HG02571 (cell line): ENCODE measurements around the gene UBA6.
"Not testable (repeated sequence)": the region's sequence is repeated elsewhere in the genome, so short reads cannot be mapped to it uniquely, and the experiment has no call there.

Experiments used
- ATAC-seq: cut with Tn5 transposase; IDR thresholded peaks from one replicate; pipeline ENCODE4 v1.9.1; 2021; ENCODE audit warnings: mild to moderate bottlenecking, moderate library complexity; ENCODE audit not compliant: unreplicated experiment

The UBA6 gene

GRCh38 chr4:67674098-67674497 is 26.9 kb downstream of the UBA6 start:
- ATAC-seq: no peak

- ATAC-seq: no peak
Observed at GRCh38 chr4:67668315-67668714, 32.6 kb downstream of the UBA6 start.

- no peak for ATAC-seq
Observed at GRCh38 chr4:67660418-67660817, 40.5 kb downstream of the UBA6 start.

DNA sequence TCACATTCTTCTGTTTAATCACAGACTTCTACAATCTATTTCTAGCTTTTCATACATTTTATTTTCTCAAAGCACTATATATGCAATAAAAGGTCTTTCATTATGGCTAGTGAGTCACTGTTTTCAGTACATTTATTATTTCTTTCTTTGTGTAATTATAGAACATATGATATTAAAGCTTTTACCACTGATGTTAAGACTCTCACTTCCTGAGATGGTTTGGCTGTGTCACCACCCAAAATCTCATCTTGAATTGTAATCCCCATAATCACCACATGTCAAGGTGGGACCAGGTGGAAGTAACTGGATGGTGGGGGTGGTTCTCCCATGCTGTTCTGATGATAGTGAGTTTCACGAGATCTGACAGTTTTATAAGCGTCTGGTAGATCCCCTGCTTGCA is 41.9 kb downstream of the UBA6 start:
- no peak for ATAC-seq

- ATAC-seq: no peak
Observed at GRCh38 chr4:67658302-67658701, 42.7 kb downstream of the UBA6 start.

DNA sequence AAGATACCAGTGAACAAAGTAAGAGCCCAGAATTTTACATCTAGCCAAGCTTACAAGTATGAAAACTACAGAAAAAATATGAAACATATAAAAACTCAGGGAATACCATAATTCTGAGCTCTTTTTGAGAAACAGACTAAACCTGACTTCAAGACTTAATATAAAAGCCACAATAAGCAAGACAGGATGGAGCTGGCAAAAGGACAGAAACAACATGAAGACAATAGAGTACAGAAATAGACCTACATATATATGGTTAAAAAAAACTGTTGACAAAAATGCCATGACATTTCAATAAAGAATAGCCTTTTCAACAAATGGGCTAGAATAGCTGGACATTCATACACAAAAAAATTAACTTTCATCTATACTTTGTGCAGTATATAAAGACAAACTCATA is 49.4 kb downstream of the UBA6 start:
- ATAC-seq: no peak

GRCh38 chr4:67638136-67638535 is 62.8 kb downstream of the UBA6 start:
- ATAC-seq: no peak

GRCh38 chr4:67636978-67637377 is 64.0 kb downstream of the UBA6 start:
- ATAC-seq: not testable (repeated sequence)

- ATAC-seq: no peak
Observed at GRCh38 chr4:67635331-67635730, 65.6 kb downstream of the UBA6 start.

- ATAC-seq: no peak
Observed at GRCh38 chr4:67634741-67635140, 66.2 kb downstream of the UBA6 start.

GRCh38 chr4:67632492-67632891 is 68.5 kb downstream of the UBA6 start:
- no peak for ATAC-seq

GRCh38 chr4:67624939-67625338 is 76.0 kb downstream of the UBA6 start:
- no peak for ATAC-seq

DNA sequence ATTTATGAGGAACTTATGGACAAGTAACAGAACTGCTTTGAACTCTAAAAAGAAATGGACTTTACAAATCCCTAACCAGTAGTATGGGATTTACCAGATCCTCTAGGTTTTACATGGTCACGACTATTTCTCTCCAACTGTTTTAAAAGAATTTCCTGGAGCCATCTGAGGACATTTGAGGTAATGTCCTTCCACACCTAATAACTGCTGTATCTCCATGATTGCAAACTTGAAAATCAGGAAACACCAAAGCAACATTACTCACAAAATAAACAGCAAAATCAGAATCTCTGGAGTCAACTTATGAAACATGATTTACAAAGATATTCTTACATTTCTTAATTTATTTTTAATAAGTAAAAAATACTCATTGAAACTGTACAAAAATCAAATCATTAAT is 84.5 kb downstream of the UBA6 start:
- ATAC-seq: no peak

DNA sequence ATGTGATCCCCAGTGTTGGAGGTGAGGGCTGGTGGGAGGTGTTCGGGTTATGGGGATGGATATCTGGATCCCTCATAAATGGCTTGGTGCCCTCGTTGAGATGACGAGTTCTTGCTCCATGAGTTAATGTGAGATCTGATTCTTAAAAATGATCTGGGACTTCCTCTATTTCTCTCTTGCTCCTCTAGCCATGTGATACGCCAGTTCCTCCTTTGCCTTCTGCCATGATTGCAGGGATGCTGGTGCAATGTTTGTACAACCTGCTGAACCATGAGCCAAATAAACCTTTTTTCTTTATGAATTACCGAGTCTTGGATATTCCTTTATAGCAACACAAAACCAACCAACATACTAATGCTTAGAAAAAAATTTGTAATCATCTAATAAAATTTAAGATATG is 85.8 kb downstream of the UBA6 start:
- ATAC-seq: no peak

- ATAC-seq: no peak
Observed at GRCh38 chr4:67614186-67614585, 86.8 kb downstream of the UBA6 start.

- no peak for ATAC-seq
Observed at GRCh38 chr4:67608027-67608426, 92.9 kb downstream of the UBA6 start.

DNA sequence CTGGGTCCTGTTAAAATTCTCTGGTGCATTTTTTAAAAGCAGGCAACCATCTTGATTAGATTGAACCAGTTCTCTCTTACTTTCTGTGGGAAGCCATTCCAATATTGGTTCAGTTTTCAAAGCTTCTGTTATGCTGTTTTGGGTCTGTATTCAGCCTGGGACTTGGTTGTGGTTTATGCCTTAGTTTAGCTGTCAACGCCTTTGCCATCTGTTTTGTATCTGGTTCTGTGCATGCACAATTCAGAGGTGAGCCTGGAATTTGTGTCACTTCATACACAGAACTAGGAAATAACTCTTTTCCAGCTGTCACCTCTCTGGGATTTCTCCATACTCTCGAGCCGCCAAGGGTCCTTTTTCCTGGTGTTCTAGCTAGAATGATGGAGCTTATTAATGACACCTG is 96.2 kb downstream of the UBA6 start:
- no peak for ATAC-seq

DNA sequence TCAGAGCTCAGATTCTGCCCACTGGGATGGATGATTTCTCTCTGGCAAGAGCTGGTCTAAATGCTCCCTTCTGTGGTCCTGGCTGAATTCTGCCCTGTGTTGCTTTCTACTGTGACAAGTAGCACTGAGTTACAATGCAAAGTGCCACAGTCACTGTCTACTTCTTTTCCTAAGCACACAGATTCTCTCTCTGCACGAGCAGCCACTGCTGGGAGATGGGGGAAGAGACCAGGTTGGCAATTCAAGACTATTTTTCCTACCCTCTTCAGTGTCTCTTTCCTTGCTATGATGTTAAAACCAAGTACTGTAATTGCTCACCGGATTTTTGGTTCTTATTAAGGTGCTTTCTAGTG is 97.0 kb downstream of the UBA6 start:
- ATAC-seq: no peak

- ATAC-seq: no peak
Observed at GRCh38 chr4:67603310-67604028, 97.5 kb downstream of the UBA6 start.

DNA sequence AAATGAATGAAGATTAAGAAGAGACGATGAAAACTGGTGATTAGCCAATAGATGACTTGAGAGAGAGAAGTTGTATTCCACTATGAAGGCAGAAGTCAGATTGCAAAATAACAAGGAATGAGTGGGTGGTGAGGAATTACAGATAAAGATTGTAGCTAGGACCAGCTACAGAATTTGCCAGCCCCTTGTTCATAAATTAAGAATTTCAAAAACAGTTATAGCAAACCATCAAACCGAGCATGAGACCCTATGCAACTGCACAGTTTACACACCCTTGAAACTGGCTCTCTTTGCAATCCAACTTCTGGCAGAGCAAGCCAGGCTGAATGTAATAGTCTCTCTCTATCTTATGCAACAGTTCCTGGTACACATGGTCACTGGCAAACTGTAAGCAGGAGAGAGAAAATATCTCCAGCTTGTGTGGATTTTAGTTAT is 107.2 kb downstream of the UBA6 start:
- ATAC-seq: no peak

DNA sequence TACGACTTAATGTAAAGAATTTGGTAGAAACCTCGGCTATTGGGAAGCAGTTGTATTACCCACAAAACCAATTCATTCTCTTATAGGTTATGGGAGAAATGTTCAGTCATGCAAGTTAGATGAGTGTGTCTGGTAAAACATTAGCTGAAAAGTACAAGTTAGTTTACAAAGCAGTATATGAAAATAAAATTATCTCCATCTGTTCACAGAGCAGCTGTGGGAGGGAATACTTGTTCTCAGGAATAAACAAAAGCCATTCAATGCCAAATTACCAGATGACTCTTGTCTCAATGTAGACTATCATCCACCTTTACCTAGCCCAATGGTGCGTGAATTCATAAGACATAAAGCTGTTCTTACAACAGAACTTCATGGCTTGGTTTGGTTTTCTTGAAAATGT is 113.8 kb downstream of the UBA6 start:
- ATAC-seq: no peak

- no peak for ATAC-seq
Observed at GRCh38 chr4:67584496-67584895, 116.5 kb downstream of the UBA6 start.

DNA sequence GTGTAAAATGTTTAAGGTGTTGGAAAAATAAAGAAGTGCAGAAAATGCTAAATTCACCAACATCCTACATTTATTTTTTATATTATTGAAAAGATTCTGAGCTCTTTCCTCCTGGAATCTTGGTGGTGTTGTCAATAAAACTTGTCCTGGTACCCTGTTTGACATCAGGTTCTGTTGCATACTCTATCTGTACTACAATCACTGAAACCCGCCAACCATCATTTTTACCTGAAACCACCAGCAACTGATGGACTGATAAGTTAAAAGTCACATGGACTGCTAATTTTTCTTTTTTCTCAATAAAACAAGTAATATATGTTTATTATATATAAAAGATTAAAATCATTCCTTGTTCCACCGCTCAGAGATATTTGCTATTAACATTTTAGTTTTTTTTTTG is 119.0 kb downstream of the UBA6 start:
- ATAC-seq: no peak
